H9 (cell line): ENCODE measurements around the gene EED. TPM values are rescaled to one million over a fixed set of nuclear protein-coding genes. Genes with fewer than 3 reads are reported as not detected.

Source experiments
- DNase-seq: peaks from one replicate; pipeline ENCODE4 v3.0.0-alpha.2; 2017
- H2AFZ ChIP-seq: one replicate; pipeline ENCODE4 v1.6.1; 2013; ENCODE audit warnings: mild to moderate bottlenecking, low read length, control low read depth, moderate library complexity
- H2AK5ac ChIP-seq: 2 replicates; pipeline ENCODE4 v1.6.1; 2013; ENCODE audit warnings: low read length, control low read depth, mixed read lengths; ENCODE audit not compliant: insufficient read length
- H2BK120ac ChIP-seq: one replicate; pipeline ENCODE4 v1.6.1; 2013; ENCODE audit warnings: low read depth, mild to moderate bottlenecking, low read length, control low read depth, inconsistent platforms; ENCODE audit not compliant: poor library complexity, severe bottlenecking
- H2BK12ac ChIP-seq: 2 replicates; pipeline ENCODE4 v1.6.1; 2013; ENCODE audit warnings: low read length, control low read depth, mixed read lengths, low read depth; ENCODE audit not compliant: insufficient read length
- H2BK15ac ChIP-seq: 2 replicates; pipeline ENCODE4 v1.6.1; 2013; ENCODE audit warnings: low read depth, low read length, control low read depth
- H2BK20ac ChIP-seq: one replicate; pipeline ENCODE4 v1.6.1; 2013; ENCODE audit warnings: low read depth, mild to moderate bottlenecking, low read length, control low read depth, inconsistent platforms; ENCODE audit not compliant: poor library complexity, severe bottlenecking
- H2BK5ac ChIP-seq: 2 replicates; pipeline ENCODE4 v1.6.1; 2013; ENCODE audit warnings: low read length, control low read depth, mixed read lengths; ENCODE audit not compliant: insufficient read length
- H3K14ac ChIP-seq: 2 replicates; pipeline ENCODE4 v1.6.1; 2013; ENCODE audit warnings: low read length, control low read depth; ENCODE audit not compliant: insufficient read depth
- H3K18ac ChIP-seq: 2 replicates; pipeline ENCODE4 v1.6.1; 2013; ENCODE audit warnings: low read depth, mild to moderate bottlenecking, mixed read lengths, low read length, control low read depth; ENCODE audit not compliant: insufficient read length
- H3K23ac ChIP-seq: 2 replicates; pipeline ENCODE4 v1.6.1; 2013; ENCODE audit warnings: low read length, control low read depth, mixed read lengths, low read depth; ENCODE audit not compliant: insufficient read length
- H3K23me2 ChIP-seq: 2 replicates; pipeline ENCODE4 v1.6.1; 2013; ENCODE audit warnings: low read depth, mild to moderate bottlenecking, mixed read lengths, low read length, control low read depth; ENCODE audit not compliant: insufficient read length, poor library complexity, severe bottlenecking
- H3K27ac ChIP-seq: 2 replicates; pipeline ENCODE4 v1.5.1; 2013; ENCODE audit warnings: low read length, control low read depth, mixed read lengths, low read depth; ENCODE audit not compliant: insufficient read length
- H3K27me3 ChIP-seq: 2 replicates; pipeline ENCODE4 v1.6.1; 2013; ENCODE audit warnings: low read length, control low read depth, inconsistent platforms; ENCODE audit not compliant: insufficient read depth
- H3K4ac ChIP-seq: 2 replicates; pipeline ENCODE4 v1.6.1; 2013; ENCODE audit warnings: low read depth, mild to moderate bottlenecking, control low read depth, inconsistent platforms, low read length, moderate library complexity
- H3K4me1 ChIP-seq: 2 replicates; pipeline ENCODE4 v1.6.1; 2013; ENCODE audit warnings: low read length, control low read depth, inconsistent platforms; ENCODE audit not compliant: insufficient read depth
- H3K4me2 ChIP-seq: 2 replicates; pipeline ENCODE4 v1.6.1; 2013; ENCODE audit warnings: low read length, control low read depth, mixed read lengths; ENCODE audit not compliant: insufficient read length, insufficient read depth
- H3K56ac ChIP-seq: 2 replicates; pipeline ENCODE4 v1.6.1; 2013; ENCODE audit warnings: low read depth, mild to moderate bottlenecking, mixed read lengths, low read length, control low read depth; ENCODE audit not compliant: insufficient read length
- H3K79me1 ChIP-seq: 2 replicates; pipeline ENCODE4 v1.6.1; 2013; ENCODE audit warnings: low read depth, mild to moderate bottlenecking, moderate library complexity, low read length, control low read depth, inconsistent platforms; ENCODE audit not compliant: insufficient read depth, poor library complexity, severe bottlenecking
- H3K79me2 ChIP-seq: 2 replicates; pipeline ENCODE4 v1.6.1; 2013; ENCODE audit warnings: low read length, control low read depth, inconsistent platforms; ENCODE audit not compliant: insufficient read depth
- H3K9ac ChIP-seq: 2 replicates; pipeline ENCODE4 v1.6.1; 2013; ENCODE audit warnings: low read length, control low read depth, mixed read lengths; ENCODE audit not compliant: insufficient read length; ENCODE audit errors: extremely low read depth
- H3K9me3 ChIP-seq: one replicate; pipeline ENCODE4 v1.6.1; 2013; ENCODE audit warnings: low read depth, low read length, inconsistent platforms; ENCODE audit not compliant: control insufficient read depth
- H3T11ph ChIP-seq: one replicate; pipeline ENCODE4 v1.6.1; 2013; ENCODE audit warnings: mild to moderate bottlenecking, low read length, control low read depth, inconsistent platforms
- H4K20me1 ChIP-seq: one replicate; pipeline ENCODE4 v1.6.1; 2013; ENCODE audit not compliant: control insufficient read depth, insufficient read length, insufficient read depth
- H4K5ac ChIP-seq: 2 replicates; pipeline ENCODE4 v1.6.1; 2013; ENCODE audit warnings: low read depth, mild to moderate bottlenecking, mixed read lengths, low read length, control low read depth; ENCODE audit not compliant: insufficient read length
- H4K8ac ChIP-seq: replicated peaks from 2 replicates; pipeline ENCODE4 v1.6.1; 2013; ENCODE audit warnings: low read length, control low read depth, mixed read lengths, low read depth; ENCODE audit not compliant: insufficient read length
- H4K91ac ChIP-seq: 2 replicates; pipeline ENCODE4 v1.6.1; 2013; ENCODE audit warnings: low read depth, mild to moderate bottlenecking, moderate library complexity, mixed read lengths, low read length, control low read depth; ENCODE audit not compliant: insufficient read length
- H3K27ac Mint-ChIP-seq, 3 experiments: 2 replicates in 2 of 3; 3 replicates in 1 of 3; pipeline ENCODE4 v1.8.0; 2020 to 2021; ENCODE audit warnings: mixed read lengths in 3 of 3, mild to moderate bottlenecking in 1 of 3, moderate library complexity in 1 of 3
- H3K27me3 Mint-ChIP-seq: 2 replicates; pipeline ENCODE4 v1.8.0; 2021; ENCODE audit warnings: low read depth, mild to moderate bottlenecking, moderate library complexity, mixed read lengths
- H3K36me3 Mint-ChIP-seq, 3 experiments: 2 replicates in 2 of 3; 3 replicates in 1 of 3; pipeline ENCODE4 v1.8.0; 2020 to 2021; ENCODE audit warnings: low read depth in 3 of 3, mixed read lengths in 3 of 3; ENCODE audit not compliant: insufficient read depth in 1 of 3
- H3K4me1 Mint-ChIP-seq, 2 experiments: 2 replicates each; pipeline ENCODE4 v1.8.0; 2020; ENCODE audit warnings: mixed read lengths in 2 of 2
- H3K4me3 Mint-ChIP-seq, 2 experiments: 2 replicates in 1 of 2; 3 replicates in 1 of 2; pipeline ENCODE4 v1.8.0; 2020 to 2021; ENCODE audit warnings: mild to moderate bottlenecking in 2 of 2, mixed read lengths in 2 of 2, moderate library complexity in 1 of 2
- H3K9me3 Mint-ChIP-seq, 2 experiments: 2 replicates in 1 of 2; 3 replicates in 1 of 2; pipeline ENCODE4 v1.8.0; 2020; ENCODE audit warnings: mild to moderate bottlenecking in 2 of 2, mixed read lengths in 2 of 2, moderate library complexity in 1 of 2
- CTCF ChIP-seq: fragments of 200-600 bp; sonication (generic); conservative IDR thresholded peaks from 3 replicates; pipeline ENCODE4 v1.8.0; 2021; ENCODE audit warnings: antibody characterized with exemption, mild to moderate bottlenecking
- WGBS: extraction: QIAGEN DNeasy Blood & Tissue Kit; methylation state at CpG from one replicate; pipeline ENCODE4 v1.1.7; 2013; ENCODE audit warnings: missing lambda C conversion rate, low lambda C conversion rate, mixed read lengths; ENCODE audit not compliant: insufficient read length; ENCODE audit errors: extremely low coverage; 5-methylcytosine and 5-hydroxymethylcytosine counted together
- total RNA-seq: library from RNA; stranded (reverse); gene quantifications from 2 replicates; pipeline ENCODE4 v1.2.1, GENCODE V29; 2021

Gene EED
- total RNA-seq, 1 experiment from 2014 or later: 34.1 TPM

DNA sequence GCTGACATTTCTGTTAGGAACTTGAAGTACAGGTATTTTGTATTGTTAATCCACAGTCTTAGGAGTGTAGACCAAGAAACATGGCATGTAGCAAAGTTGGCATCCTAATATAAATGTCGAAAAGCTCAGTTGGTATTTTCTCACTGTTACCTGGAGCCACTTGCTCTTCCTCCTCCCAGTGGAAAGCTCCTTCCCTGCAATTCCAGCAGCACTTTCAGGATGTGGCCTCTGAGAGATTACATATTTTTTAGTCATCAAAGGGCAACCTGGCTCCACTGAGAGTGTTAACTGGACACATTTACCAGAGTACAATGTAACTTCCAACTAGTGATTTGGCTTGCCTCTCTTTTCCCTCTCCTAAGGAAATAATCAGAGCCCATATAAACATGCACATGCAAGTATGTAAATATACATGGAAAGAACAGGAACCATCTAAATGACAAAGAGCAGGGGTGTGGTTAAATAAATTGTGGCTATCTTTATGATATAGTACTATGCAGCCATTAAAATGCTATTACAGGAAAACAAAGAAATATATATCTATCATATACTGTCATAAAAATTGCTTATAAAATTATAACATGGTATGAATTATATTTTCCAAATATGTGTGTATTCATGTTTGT is 14.3 kb upstream of the EED start:
- Mint-ChIP-seq H3K27ac (no peak overlapping the region), H3K27me3 (no peaks in the 10 kb centered on the region), H3K36me3 (no peaks in the 10 kb centered on the region; a peak in 2 of 7 replicates), H3K4me3 (no peak overlapping the region), H3K9me3 (peaks cover 0 to 4% of the 10 kb centered on the region in 2 experiments; a peak in 1 of 5 replicates), H3K4me1 (peaks cover 10% of the 10 kb centered on the region in 2 experiments)
- no peaks in the 10 kb centered on the region for H4K20me1 ChIP-seq
- no CpG with 5 or more reads among the region's 1 CpG for WGBS
- no peak overlapping the region for H3K14ac ChIP-seq
- H3K4ac ChIP-seq: no peak overlapping the region
- H2AFZ ChIP-seq: peak overlapping the region; percentile 14
- no peak overlapping the region for H4K91ac ChIP-seq
- H3K56ac ChIP-seq: no peak overlapping the region
- H3K27me3 ChIP-seq: no peaks in the 10 kb centered on the region
- peaks cover 3% of the 10 kb centered on the region; the same call in 1 of the 2 replicates for H3K4me1 ChIP-seq
- H3K9ac ChIP-seq: no peak overlapping the region
- H3T11ph ChIP-seq: no peak overlapping the region
- H4K8ac ChIP-seq: no peak overlapping the region
- H3K4me2 ChIP-seq: no peak overlapping the region
- no peak overlapping the region for H3K23ac ChIP-seq
- no peak overlapping the region for H2BK15ac ChIP-seq
- no peaks in the 10 kb centered on the region for H3K23me2 ChIP-seq
- no peak for TF ChIP-seq CTCF
- no peak overlapping the region for H2BK5ac ChIP-seq
- no peaks in the 10 kb centered on the region for H3K79me2 ChIP-seq
- H3K18ac ChIP-seq: no peak overlapping the region
- no peaks in the 10 kb centered on the region for H3K79me1 ChIP-seq
- no peak overlapping the region for H4K5ac ChIP-seq
- no peaks in the 10 kb centered on the region for H3K9me3 ChIP-seq
- no peak overlapping the region for H2AK5ac ChIP-seq
- H2BK120ac ChIP-seq: no peak overlapping the region
- DNase-seq: no peak
- no peak overlapping the region for H3K27ac ChIP-seq
- no peak overlapping the region for H2BK12ac ChIP-seq
- no peak overlapping the region for H2BK20ac ChIP-seq
